GM21447 (cell line): Measurements from ENCODE around the gene RNF38.
"Not testable (repeated sequence)": the region's sequence is repeated elsewhere in the genome, so short reads cannot be mapped to it uniquely, and the experiment has no call there.

ENCODE experiments used
- ATAC-seq: cut with Tn5 transposase; IDR thresholded peaks from one replicate; pipeline ENCODE4 v1.9.1; 2021; ENCODE audit not compliant: unreplicated experiment

The RNF38 gene

DNA sequence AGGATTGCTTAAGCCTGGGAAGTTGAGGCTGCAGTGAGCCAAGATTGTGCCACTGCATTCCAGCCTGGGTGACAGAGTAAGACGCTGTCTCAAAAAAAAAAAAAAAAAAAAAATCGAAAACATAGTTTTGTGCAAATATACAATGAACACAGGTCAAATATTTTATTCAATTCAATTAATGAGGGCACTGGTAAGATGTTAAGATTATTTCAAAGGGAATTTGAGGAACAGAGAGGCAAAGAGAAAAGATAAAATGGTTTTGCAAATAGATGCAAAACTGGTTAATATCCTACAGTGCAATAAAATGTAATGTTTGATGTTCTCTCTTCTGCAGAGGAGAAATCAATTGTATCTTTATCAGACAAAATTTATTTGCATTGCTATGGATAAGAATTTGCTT lies 102.3 kb downstream of the RNF38 start:
- ATAC-seq = no peak

DNA sequence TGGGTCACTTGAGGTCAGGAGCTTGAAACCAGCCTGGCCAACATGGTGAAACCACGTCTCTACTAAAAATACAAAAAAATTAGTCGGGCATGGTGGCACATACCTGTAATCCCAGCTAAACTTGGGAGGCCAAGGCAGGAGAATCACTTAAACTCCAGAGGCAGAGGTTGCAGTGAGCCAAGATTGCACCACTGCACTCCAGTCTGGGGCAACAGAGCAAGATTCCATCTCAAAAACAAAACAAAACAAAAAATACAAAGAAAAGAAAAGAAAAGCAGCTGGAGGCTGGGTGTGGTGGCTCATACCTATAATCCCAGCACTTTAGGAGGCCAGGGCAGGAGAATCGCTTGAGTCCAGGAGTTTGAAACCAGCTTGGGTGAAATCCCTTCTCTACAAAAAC lies 105.1 kb downstream of the RNF38 start:
- not testable (repeated sequence) for ATAC-seq

DNA sequence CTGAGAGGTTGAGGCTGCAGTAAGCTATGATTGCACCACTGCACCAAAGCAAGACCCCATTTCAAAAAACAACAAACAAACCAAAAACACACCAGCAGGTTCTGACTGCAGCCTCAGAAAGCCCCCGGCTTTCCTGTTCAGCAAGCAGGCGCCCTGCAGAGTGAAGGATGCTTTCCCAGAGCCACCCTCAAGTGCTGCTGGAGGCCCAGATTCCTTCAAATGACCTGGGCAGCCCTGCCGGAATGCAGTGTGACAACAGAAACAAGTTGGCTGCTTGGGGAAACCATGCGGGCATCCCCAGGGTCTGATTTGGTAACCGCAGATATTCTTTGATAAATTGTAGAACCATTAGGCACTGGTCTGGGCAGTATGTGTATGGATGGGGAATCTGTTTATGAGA lies 106.2 kb downstream of the RNF38 start:
- no peak for ATAC-seq

DNA sequence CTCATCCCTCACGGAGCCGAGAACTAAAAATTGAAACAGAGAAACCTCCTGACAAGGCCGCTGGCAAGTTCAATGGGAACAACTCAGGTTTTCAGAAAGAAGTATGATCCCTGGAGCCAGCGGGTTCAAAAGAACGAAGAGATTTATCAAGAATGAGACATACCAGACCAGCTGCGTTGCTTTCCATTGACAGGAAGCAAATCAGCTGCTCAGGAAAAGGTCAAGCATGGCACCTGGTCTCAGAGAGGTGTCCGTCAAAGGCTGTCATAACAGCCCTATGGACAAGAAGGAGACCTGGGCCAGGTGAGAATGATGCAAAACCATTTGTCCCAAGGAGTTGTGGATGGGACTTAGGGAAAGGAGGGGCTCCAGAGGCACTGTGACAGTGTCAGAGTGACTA lies 106.9 kb downstream of the RNF38 start:
- no peak for ATAC-seq

DNA sequence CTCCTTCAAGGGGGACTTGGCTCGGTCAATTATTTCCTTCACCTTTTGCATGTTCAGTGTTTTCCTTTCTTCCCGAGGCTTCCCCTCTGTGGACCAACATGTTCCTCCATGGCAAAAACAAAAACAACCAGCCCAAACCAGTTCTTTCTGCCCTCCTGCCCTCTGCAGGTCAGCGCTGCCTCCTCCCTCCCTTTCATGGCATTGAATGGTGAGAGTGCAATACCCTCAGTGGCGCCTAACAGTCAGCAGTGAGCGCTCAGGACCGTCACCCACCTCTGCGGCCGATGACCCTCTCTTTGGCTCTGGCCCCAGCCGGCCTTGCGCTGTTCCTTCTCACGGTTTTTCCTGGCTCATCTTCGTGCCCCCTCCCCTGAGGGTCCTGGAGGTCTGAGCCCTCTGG lies 107.4 kb downstream of the RNF38 start:
- no peak for ATAC-seq

DNA sequence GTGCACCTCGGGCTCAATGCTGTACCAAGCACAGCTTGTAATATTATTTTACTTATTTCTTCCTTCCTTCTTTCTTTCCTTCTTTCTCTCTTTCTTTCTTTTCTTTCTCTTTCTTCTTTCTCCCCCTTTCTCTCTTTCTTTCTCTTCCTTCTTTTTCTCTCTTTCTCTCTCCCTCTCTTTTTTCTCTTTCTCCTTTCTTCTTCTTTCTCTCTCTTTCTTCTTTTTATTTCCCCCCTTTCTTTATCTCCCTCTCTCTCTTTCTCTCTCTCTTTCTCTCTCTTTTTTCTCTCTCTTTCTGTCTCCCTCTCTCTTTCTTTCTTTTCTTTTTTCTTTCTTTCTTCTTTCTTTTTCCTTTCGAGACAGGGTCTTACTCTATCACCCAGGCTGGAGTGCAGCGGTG lies 109.1 kb downstream of the RNF38 start:
- no peak for ATAC-seq

DNA sequence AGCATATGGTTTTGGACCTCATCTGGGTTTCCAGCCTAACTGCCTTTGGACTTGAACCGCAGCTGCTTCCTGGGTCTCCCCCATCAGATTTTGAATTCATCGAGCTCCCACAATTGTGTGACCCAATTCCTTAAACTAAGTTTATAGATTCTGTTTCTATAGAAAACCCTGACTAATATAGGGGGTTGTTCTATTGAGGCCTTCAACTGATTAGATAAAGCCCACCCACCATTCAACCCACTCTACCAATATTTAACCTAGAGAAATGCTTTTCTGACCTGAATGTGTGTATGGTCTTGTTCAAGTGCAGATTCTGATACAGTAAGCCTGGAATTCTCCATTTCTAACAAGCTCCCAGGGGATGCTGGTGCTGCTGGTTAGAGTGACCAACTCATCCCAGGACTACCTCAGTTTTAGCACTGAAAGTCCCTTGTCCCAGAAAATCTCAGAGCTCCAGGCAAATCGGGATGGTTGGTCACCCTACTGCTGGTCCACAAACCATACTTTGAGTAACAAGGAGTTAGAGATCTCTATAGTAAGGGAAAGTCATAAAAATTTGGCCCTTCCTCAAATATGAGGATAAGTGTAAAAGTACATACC lies 110.1 kb downstream of the RNF38 start:
- ATAC-seq = no peak

DNA sequence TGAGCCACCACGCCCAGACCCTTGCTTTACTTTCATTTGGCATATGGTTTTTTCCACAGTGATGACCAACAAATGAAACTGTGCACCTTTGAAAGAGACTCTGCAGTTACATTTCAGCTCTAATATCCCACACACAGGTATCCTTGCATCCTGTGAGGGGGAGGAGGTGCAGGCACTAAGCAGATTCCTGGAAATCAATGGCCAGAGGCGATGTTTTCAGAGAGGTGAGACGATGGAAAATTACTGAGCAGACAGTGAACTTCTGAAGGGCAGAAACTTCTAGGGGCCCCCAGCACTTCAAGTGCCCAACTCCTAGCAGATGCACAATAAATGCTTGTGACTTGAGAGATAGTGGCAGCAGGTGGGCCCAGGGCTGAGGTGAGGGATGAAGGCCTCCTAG lies 112.0 kb downstream of the RNF38 start:
- ATAC-seq = no peak
